Keratinocyte (primary cell): Measurements from ENCODE around the gene NEGR1.

Experiments used
- CTCF ChIP-seq, 3 experiments: IDR thresholded peaks in 1 of 3; conservative IDR thresholded peaks in 1 of 3; optimal IDR thresholded peaks in 1 of 3; 2 replicates in 2 of 3; 3 replicates in 1 of 3; pipeline versions ENCODE3 to v1.5.1; 2011; ENCODE audit warnings: low read length in 3 of 3, mild to moderate bottlenecking in 3 of 3, moderate library complexity in 2 of 3, control low read depth in 1 of 3, inconsistent platforms in 1 of 3; ENCODE audit not compliant: insufficient read depth in 2 of 3; ENCODE audit errors: extremely low read depth in 1 of 3
- EZH2 ChIP-seq: IDR thresholded peaks from one replicate; pipeline ENCODE4 v1.6.1; 2012; ENCODE audit warnings: inconsistent platforms, mild to moderate bottlenecking, low read length, moderate library complexity

GRCh38 chr1:72280131-72280530 is 2.2 kb downstream of the NEGR1 start:
- TF ChIP-seq CTCF (optimal IDR thresholded peaks at IDR 0.05 in 1 of 3, IDR thresholded peaks at IDR 0.05 in 1 of 3, conservative IDR thresholded peaks at IDR 0.05 in 1 of 3; ENCODE audit: extremely low read depth in 1 of 3, insufficient read depth in 2 of 3, low read length in 3 of 3) (no peak), EZH2 (no peak)
